NB4 (cell line): ENCODE results near the gene KIF24.

ENCODE experiments used
- CTCF ChIP-seq: IDR thresholded peaks from one replicate; pipeline ENCODE4 v1.5.1; 2012; ENCODE audit warnings: low read depth, low read length
- MAX ChIP-seq: IDR thresholded peaks from 2 replicates; pipeline ENCODE4 v1.6.1; 2011; ENCODE audit warnings: low read depth, low read length

- TF ChIP-seq MAX: no peak
- TF ChIP-seq CTCF: no peak
These were observed 37.6 kb downstream of the KIF24 start for GRCh38 chr9:34291423-34291822.
